A549 (cell line): ENCODE results near the gene TP73.

Experiments
- CTCF ChIP-seq: fragments of >200 bp; sonication (Bioruptor Twin); formaldehyde crosslinking; IDR thresholded peaks from 3 replicates; pipeline ENCODE4 v1.5.1; 2016
- JUNB ChIP-seq: fragments of >200 bp; sonication (Bioruptor Twin); formaldehyde crosslinking; IDR thresholded peaks from 2 replicates; pipeline ENCODE4 v1.6.1; 2016
- PBX3 ChIP-seq: IDR thresholded peaks from 2 replicates; pipeline ENCODE4 v1.6.1; 2012

GRCh38 chr1:3752400-3752945 lies 100.2 kb downstream of the TP73 start, which contains the start of gene CCDC27:
- TF ChIP-seq CTCF (no peak), PBX3 (no peak), JUNB (no peak)
